NCI-H128 (cell line): Measurements from ENCODE around the gene SLC6A7.
A peak's percentile ranks its signal among the peaks of the same experiment; 100 is the strongest.

Experiments
- DNase-seq: peaks from one replicate; lab custom pipeline; 2025; ENCODE audit not compliant: unreplicated experiment; lab: John Stamatoyannopoulos, UW

The SLC6A7 gene

GRCh38 chr5:150155258-150156026, 34.4 kb upstream of the SLC6A7 start, which contains the start of gene PDGFRB:
Gene PDGFRB, minus strand, starts transcription at chr5:150155845. Its CDS starts 18,798 bp downstream, at chr5:150137047.
- DNase-seq: no peak

GRCh38 chr5:150156027-150156368, 33.9 kb upstream of the SLC6A7 start:
- DNase-seq: no peak

GRCh38 chr5:150156540-150156939, 33.3 kb upstream of the SLC6A7 start:
- no peak for DNase-seq

GRCh38 chr5:150157168-150157567, 32.7 kb upstream of the SLC6A7 start:
- no peak for DNase-seq

- no peak for DNase-seq
Observed at GRCh38 chr5:150158170-150158949, 31.5 kb upstream of the SLC6A7 start.

- DNase-seq: no peak
Observed at GRCh38 chr5:150159031-150159430, 30.8 kb upstream of the SLC6A7 start.

GRCh38 chr5:150159741-150160179, 30.1 kb upstream of the SLC6A7 start:
- no peak for DNase-seq

- DNase-seq: no peak
Observed at GRCh38 chr5:150160448-150161081, 29.3 kb upstream of the SLC6A7 start.

- peak; percentile 2 for DNase-seq
Observed at GRCh38 chr5:150161242-150162141, 28.4 kb upstream of the SLC6A7 start.

GRCh38 chr5:150162142-150162513, 27.7 kb upstream of the SLC6A7 start:
- DNase-seq: no peak

GRCh38 chr5:150163035-150163434, 26.8 kb upstream of the SLC6A7 start:
- no peak for DNase-seq

GRCh38 chr5:150163547-150164059, 26.3 kb upstream of the SLC6A7 start:
- DNase-seq: no peak

- DNase-seq: no peak
Observed at GRCh38 chr5:150164211-150164980, 25.5 kb upstream of the SLC6A7 start.

GRCh38 chr5:150166037-150166649, 23.7 kb upstream of the SLC6A7 start:
- no peak for DNase-seq

GRCh38 chr5:150166650-150167511, 23.0 kb upstream of the SLC6A7 start, which contains the start of gene CDX1:
Gene CDX1, plus strand, starts transcription at chr5:150166778. Its CDS starts 99 bp downstream, at chr5:150166877.
- DNase-seq: no peak

GRCh38 chr5:150167512-150167850, 22.4 kb upstream of the SLC6A7 start:
- DNase-seq: no peak

- no peak for DNase-seq
Observed at GRCh38 chr5:150167908-150168307, 22.0 kb upstream of the SLC6A7 start.

GRCh38 chr5:150168864-150169263, 21.0 kb upstream of the SLC6A7 start:
- DNase-seq: no peak
